Tibial nerve (tissue), 4 donors: ENCODE measurements around the gene SPINT1. TPM values are rescaled to one million over a fixed set of nuclear protein-coding genes. Genes with fewer than 3 reads are reported as not detected.

Experiments used
- DNase-seq, 2 donors: peaks; one replicate each; pipeline ENCODE4 v3.0.0-alpha.2; 2019; ENCODE audit warnings: low spot score in 2 of 2
- H3K27ac ChIP-seq, 4 donors: fragments of 200-600 bp; sonication (generic) in 3 of 4; one replicate each; pipeline ENCODE4 v1.5.1; 2017 to 2019; ENCODE audit warnings: mild to moderate bottlenecking in 1 of 4
- H3K27me3 ChIP-seq, 2 donors: fragments of 200-600 bp; sonication (generic) in 1 of 2; one replicate each; pipeline versions ENCODE4 v1.5.1 to v1.6.0; 2017 to 2019
- H3K36me3 ChIP-seq, 3 donors: fragments of 200-600 bp; sonication (generic); one replicate each; pipeline ENCODE4 v1.5.1; 2018 to 2019
- H3K4me1 ChIP-seq, 4 donors: fragments of 200-600 bp; sonication (generic) in 3 of 4; one replicate each; pipeline ENCODE4 v1.5.1; 2017 to 2019
- H3K4me3 ChIP-seq, 4 donors: fragments of 200-600 bp; sonication (generic) in 3 of 4; one replicate each; pipeline ENCODE4 v1.5.1; 2017 to 2019; ENCODE audit warnings: mild to moderate bottlenecking in 1 of 4, moderate library complexity in 1 of 4
- H3K9me3 ChIP-seq, 4 donors: fragments of 200-600 bp; sonication (generic) in 3 of 4; one replicate each; pipeline ENCODE4 v1.5.1; 2017 to 2019
- CTCF ChIP-seq, 5 experiments: fragments of 200-600 bp in 3 of 5; fragments of 450-650 bp in 2 of 5; sonication (generic) in 3 of 5; IDR thresholded peaks; one replicate each; pipeline ENCODE4 v1.5.1; 2016 to 2019; ENCODE audit warnings: antibody characterized with exemption in 5 of 5, mild to moderate bottlenecking in 3 of 5, moderate library complexity in 2 of 5
- EP300 ChIP-seq, 2 donors: sonication (generic); formaldehyde crosslinking; IDR thresholded peaks; one replicate each; pipeline ENCODE4 v1.6.1; 2017; ENCODE audit warnings: antibody characterized with exemption in 2 of 2, mild to moderate bottlenecking in 1 of 2
- POLR2A ChIP-seq, 2 donors: fragments of 450-650 bp; IDR thresholded peaks; one replicate each; pipeline ENCODE4 v1.6.1; 2017; ENCODE audit warnings: antibody characterized with exemption in 2 of 2, mild to moderate bottlenecking in 2 of 2, moderate library complexity in 2 of 2
- whole genome bisulfite sequencing, 2 donors: methylation state at CpG; one replicate each; pipeline ENCODE4 v1.1.5; 2018; 5-methylcytosine and 5-hydroxymethylcytosine counted together
- total RNA-seq, 4 donors: library from RNA; depleted of rRNA; stranded (reverse); fragments of >200 nt; gene quantifications; one replicate each; pipeline ENCODE4 v1.1.0, GENCODE V29; 2016

Gene SPINT1
- total RNA-seq, 4 donors from 2014 or later, result 1.1 to 12.0 (median 4.2) TPM

- Histone ChIP-seq H3K4me1 (peaks cover 0 to 39% (median 6%) of the 10 kb centered on the region in 4 donors), H3K27me3 (no peaks in the 10 kb centered on the region), H3K4me3 (no peak overlapping the region), H3K36me3 (peaks cover 0 to 80% (median 14%) of the 10 kb centered on the region in 3 donors), H3K9me3 (no peaks in the 10 kb centered on the region), H3K27ac (no peak overlapping the region)
- 77% methylated on average over 5 of the region's 5 CpGs for WGBS, 2 donors
- no peak for DNase-seq
- TF ChIP-seq POLR2A (IDR thresholded peaks at IDR 0.05) (no peak), CTCF (IDR thresholded peaks at IDR 0.05) (no peak), EP300 (IDR thresholded peaks at IDR 0.05) (no peak)
Observed at GRCh38 chr15:40901053-40901443, 57.2 kb downstream of the SPINT1 start.

- 74% methylated on average over 30 to 33 of the region's 33 CpGs for WGBS, 2 donors
- TF ChIP-seq POLR2A (IDR thresholded peaks at IDR 0.05) (no peak), EP300 (IDR thresholded peaks at IDR 0.05) (peak in 1 of 2 donors; percentile 52)
- no peak overlapping the region for H3K4me3 ChIP-seq
- no peaks in the 10 kb centered on the region for H3K27me3 ChIP-seq
- peaks cover 0 to 61% (median 14%) of the 10 kb centered on the region in 3 donors for H3K36me3 ChIP-seq
- DNase-seq, result peak; percentile 31 to 53
- H3K4me1 ChIP-seq, result peaks cover 0 to 46% (median 22%) of the 10 kb centered on the region in 4 donors
- no peak overlapping the region for H3K27ac ChIP-seq
- H3K9me3 ChIP-seq, result no peaks in the 10 kb centered on the region
Observed at GRCh38 chr15:40902605-40903561, 59.0 kb downstream of the SPINT1 start.

- H3K4me1 ChIP-seq, result peaks cover 0 to 53% (median 24%) of the 10 kb centered on the region in 4 donors
- H3K27ac ChIP-seq, result peak overlapping the region in 1 of 4 donors; percentile 5
- TF ChIP-seq POLR2A (IDR thresholded peaks at IDR 0.05), result no peak
- no peak for TF ChIP-seq CTCF (IDR thresholded peaks at IDR 0.05)
- TF ChIP-seq EP300 (IDR thresholded peaks at IDR 0.05), result no peak
- H3K36me3 ChIP-seq, result peaks cover 0 to 43% (median 14%) of the 10 kb centered on the region in 3 donors
- no peaks in the 10 kb centered on the region for H3K27me3 ChIP-seq
- 65 to 71% methylated on average over 7 of the region's 7 CpGs for WGBS, 2 donors
- H3K9me3 ChIP-seq, result no peaks in the 10 kb centered on the region
- DNase-seq, result no peak
- no peak overlapping the region for H3K4me3 ChIP-seq
Observed at GRCh38 chr15:40904552-40905201, 60.8 kb downstream of the SPINT1 start.

GRCh38 chr15:40906091-40906990, 62.5 kb downstream of the SPINT1 start:
- WGBS, 2 donors, result 0 to 2% methylated on average over 20 to 26 of the region's 36 CpGs
- Histone ChIP-seq H3K27ac (peak overlapping the region; percentile 63 to 94 (median 90)), H3K4me3 (peak overlapping the region; percentile 42 to 56 (median 52)), H3K9me3 (no peaks in the 10 kb centered on the region), H3K27me3 (no peaks in the 10 kb centered on the region), H3K4me1 (peaks cover 0 to 58% (median 26%) of the 10 kb centered on the region in 4 donors), H3K36me3 (peaks cover 0 to 27% (median 7%) of the 10 kb centered on the region in 3 donors)
- TF ChIP-seq POLR2A (IDR thresholded peaks at IDR 0.05) (no peak), EP300 (IDR thresholded peaks at IDR 0.05) (peak; percentile 21 to 59), CTCF (IDR thresholded peaks at IDR 0.05) (peak; percentile 72 to 90 (median 81))
- peak; percentile 56 to 62 for DNase-seq
